ENCODE measurements around the gene ERCC6L2. TPM values are rescaled to one million over a fixed set of nuclear protein-coding genes. Genes with fewer than 3 reads are reported as not detected.

Gene ERCC6L2
- total and polyA plus RNA-seq, 10 of the 15 experiments (the other 5 are each of a cell fraction or from before 2014, with no cell fraction given), result 8.1 to 45.0 (median 22.6) TPM

GRCh38 chr9:95833546-95834178, 41.8 kb upstream of the ERCC6L2 start:
- Histone ChIP-seq H3K4me2 (ENCODE audit: control insufficient read depth, insufficient read depth) (no peak overlapping the region), H2AFZ (ENCODE audit: control insufficient read depth, low read depth, low read length) (no peak overlapping the region), H3K27ac (ENCODE audit: control insufficient read depth, insufficient read depth) (no peak overlapping the region), H3K9ac (ENCODE audit: control insufficient read depth, insufficient read depth, low read length) (no peak overlapping the region), H3K36me3 (ENCODE audit: control insufficient read depth in 2 of 2, insufficient read depth in 2 of 2, low read length in 1 of 2) (no peaks in the 10 kb centered on the region), H3K4me1 (ENCODE audit: control insufficient read depth, insufficient read depth, low read length) (no peaks in the 10 kb centered on the region), H3K27me3 (replicated peaks in 1 of 2; ENCODE audit: control insufficient read depth in 2 of 2, insufficient read depth in 2 of 2, low read length in 1 of 2) (no peaks in the 10 kb centered on the region; a peak in 2 of 4 replicates), H3K4me3 (no peak overlapping the region), H4K20me1 (ENCODE audit: control insufficient read depth, insufficient read depth) (no peaks in the 10 kb centered on the region), H3K79me2 (ENCODE audit: control insufficient read depth, insufficient read depth, low read length) (no peaks in the 10 kb centered on the region), H3K9me3 (replicated peaks; ENCODE audit: control insufficient read depth, insufficient read depth, low read length) (no peaks in the 10 kb centered on the region)
- ChIA-PET CTCF (interaction anchor here (0.8 kb wide), 1 partner anchor 44 kb away, joined by 3 read pairs; no protein-coding TSS in a partner anchor), POLR2A (no interaction called here), SMC1A (ENCODE audit: uncharacterized antibody, unreplicated experiment) (interaction anchor here (1.0 kb wide), 1 partner anchor 117 kb away, joined by 3 read pairs; no protein-coding TSS in a partner anchor), RAD21 (ENCODE audit: unreplicated experiment) (no interaction called here)
- intact Hi-C loops (cut with micrococcal nuclease; ENCODE audit: unreplicated experiment), result no loop called here
- ATAC-seq, result no peak
- in situ Hi-C loops (cut with MboI), result no loop called here
- WGBS (ENCODE audit: insufficient coverage, insufficient replicate concordance, low lambda C conversion rate, missing lambda C conversion rate), result over 99% methylated on average over 6 of the region's 6 CpGs
- no TSS peak for BruUV-seq (replicated peaks)
- no peak for FAIRE-seq
- DNase-seq (ENCODE audit: low read depth, low spot score), result no peak
- TF ChIP-seq KDM1A (IDR thresholded peaks at IDR 0.05; ENCODE audit: borderline replicate concordance) (no peak), ZNF217 (IDR thresholded peaks at IDR 0.05) (no peak), EED (IDR thresholded peaks at IDR 0.05; ENCODE audit: low read depth) (no peak), ESRRA (IDR thresholded peaks at IDR 0.05; ENCODE audit: low read length) (no peak), NRF1 (conservative IDR thresholded peaks at IDR 0.05; ENCODE audit: low read depth, low read length) (no peak), SP1 (IDR thresholded peaks at IDR 0.05; ENCODE audit: low read depth, low read length) (no peak), SMARCA5 (IDR thresholded peaks at IDR 0.05) (no peak), MYB (IDR thresholded peaks at IDR 0.05; ENCODE audit: borderline replicate concordance, low read depth, low read length) (no peak)

Measured in GM12878 (cell line).